Loucy (cell line): ENCODE results near the gene KANSL2.

Source experiments
- EZH2phosphoT487 ChIP-seq: fragments of 200-600 bp; IDR thresholded peaks from 2 replicates; pipeline ENCODE4 v1.6.1; 2018; ENCODE audit warnings: antibody characterized with exemption, mild to moderate bottlenecking, moderate library complexity, borderline replicate concordance
- TF ChIP-seq, protein P1 (sequence below): fragments of 200-600 bp; sonication (generic); conservative IDR thresholded peaks from 2 replicates; pipeline ENCODE4 v1.5.1; 2014; ENCODE audit warnings: mild to moderate bottlenecking, antibody characterized with exemption, low read length

DNA sequence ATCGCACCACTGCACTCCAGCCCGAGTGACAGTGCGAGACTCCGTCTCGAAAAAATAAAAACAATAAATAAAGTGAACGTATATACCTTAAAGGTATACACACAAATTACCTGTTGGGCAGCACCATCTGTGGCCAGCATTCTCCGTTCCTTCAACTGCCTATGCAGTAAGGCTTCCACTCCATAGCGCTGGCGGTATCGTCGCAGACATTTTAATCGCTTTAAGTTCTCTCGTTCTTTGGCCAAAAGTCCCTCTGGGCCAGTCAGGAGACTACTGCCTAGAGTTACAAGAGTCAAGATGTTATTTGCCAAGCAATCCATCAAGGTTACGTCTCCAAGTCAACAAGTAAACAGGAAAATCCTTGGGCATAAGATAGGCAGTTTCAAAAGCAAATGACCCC lies 13.0 kb downstream of the KANSL2 start:
- TF ChIP-seq, protein P1, sequence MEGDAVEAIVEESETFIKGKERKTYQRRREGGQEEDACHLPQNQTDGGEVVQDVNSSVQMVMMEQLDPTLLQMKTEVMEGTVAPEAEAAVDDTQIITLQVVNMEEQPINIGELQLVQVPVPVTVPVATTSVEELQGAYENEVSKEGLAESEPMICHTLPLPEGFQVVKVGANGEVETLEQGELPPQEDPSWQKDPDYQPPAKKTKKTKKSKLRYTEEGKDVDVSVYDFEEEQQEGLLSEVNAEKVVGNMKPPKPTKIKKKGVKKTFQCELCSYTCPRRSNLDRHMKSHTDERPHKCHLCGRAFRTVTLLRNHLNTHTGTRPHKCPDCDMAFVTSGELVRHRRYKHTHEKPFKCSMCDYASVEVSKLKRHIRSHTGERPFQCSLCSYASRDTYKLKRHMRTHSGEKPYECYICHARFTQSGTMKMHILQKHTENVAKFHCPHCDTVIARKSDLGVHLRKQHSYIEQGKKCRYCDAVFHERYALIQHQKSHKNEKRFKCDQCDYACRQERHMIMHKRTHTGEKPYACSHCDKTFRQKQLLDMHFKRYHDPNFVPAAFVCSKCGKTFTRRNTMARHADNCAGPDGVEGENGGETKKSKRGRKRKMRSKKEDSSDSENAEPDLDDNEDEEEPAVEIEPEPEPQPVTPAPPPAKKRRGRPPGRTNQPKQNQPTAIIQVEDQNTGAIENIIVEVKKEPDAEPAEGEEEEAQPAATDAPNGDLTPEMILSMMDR: no peak
- no peak for TF ChIP-seq EZH2phosphoT487
